GDM1 (cell line): ENCODE data around the gene ZSCAN1.

ENCODE experiments used
- DNase-seq: peaks from one replicate; lab custom pipeline; 2025; lab: John Stamatoyannopoulos, UW

The ZSCAN1 gene

DNA sequence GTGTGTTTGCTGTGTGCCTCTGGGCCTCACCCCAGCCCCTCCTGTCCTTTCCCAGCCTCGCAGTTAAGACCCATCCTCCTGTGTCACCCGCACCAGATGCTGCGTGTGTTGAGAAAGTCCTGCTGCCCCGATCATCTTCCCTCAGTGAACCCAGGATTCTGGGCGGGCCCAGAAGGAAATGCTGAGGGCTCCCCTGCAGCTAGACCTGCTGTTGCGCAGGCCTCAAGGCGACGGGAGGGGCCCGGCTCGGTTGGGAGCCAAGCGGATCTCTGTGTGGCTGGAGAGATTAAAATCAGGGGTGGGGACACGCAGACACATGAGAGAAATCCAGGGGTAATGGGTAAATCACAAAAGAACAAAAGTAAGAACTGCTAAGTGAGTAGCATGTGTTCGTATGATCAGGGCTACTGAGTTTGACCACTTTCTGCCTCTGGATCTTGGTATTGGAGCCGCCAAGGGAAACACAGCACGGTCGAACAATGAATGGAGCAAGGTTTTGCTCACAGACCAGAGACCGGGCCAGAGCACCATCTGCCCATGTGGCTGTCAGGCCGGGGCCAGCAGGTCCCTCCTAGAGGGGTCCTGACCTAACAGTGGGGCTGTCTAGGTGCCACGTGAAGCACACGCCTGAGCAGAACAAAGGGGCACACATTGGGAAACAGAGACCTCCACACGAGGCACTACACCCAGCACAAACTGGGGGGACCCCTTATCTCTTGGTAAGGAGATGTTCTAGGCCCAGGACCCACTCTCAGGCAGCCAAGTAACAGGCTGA, 7.1 kb downstream of the ZSCAN1 start:
- DNase-seq, result no peak

DNA sequence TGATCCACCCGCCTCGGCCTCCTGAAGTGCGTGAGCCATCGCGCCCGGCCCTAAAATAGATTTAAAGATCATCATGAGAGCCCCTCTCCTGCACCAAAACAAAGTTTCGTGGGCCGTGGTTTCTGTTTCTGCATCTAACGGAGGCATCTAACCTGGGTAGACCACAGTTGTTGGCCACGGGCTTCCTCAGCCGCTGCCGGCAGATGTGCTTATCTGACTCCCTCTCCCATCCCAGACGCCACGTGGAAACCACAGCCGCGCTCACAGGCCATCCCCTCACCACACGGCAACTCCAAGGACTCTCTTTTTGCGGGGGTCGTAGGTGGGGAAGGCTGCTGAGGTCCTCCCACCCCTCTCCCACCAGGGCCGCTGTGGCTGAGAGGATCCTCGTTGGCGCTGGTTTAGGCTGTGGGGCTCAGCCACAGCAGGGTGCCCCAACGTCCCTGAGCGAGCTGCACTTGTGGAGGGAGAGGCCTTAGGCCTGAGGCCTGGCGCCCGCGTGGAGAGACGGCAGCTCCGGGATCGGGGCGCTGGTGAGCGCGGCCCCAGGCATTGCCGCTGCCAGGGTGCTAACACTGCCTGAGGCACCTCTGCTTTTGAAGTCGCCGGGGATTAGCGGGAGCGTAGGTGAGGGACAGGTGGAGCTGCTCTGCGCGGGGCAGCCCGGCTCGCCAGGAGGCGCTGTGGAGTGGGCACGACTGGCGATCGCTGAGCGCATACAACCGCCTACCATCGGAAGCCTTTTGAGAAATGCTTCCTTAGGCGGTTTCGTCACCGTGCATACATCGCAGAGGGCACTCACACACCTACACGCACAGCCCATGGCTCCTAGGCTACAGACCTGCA, 8.9 kb downstream of the ZSCAN1 start:
- DNase-seq, result no peak

DNA sequence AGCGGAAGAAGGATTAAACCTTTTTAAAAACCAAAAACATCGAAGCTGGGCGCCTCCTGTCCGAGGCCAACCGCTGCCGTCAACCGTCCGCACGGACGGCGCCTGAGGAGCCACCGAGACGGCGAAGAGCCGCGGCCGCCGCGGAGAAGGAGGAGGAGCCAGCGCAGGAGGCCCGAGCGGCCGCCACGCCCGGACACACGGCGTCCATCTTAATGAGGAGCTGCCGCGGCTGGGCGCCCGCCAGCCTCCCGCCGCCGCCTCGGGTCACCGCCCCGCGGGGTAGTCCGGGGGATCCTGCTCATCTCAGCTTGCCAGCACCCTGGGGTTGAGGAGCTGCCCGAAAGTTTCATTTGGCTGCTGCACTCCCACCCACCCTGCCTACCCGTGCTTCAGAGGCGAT, 10.6 kb downstream of the ZSCAN1 start:
- no peak for DNase-seq

DNA sequence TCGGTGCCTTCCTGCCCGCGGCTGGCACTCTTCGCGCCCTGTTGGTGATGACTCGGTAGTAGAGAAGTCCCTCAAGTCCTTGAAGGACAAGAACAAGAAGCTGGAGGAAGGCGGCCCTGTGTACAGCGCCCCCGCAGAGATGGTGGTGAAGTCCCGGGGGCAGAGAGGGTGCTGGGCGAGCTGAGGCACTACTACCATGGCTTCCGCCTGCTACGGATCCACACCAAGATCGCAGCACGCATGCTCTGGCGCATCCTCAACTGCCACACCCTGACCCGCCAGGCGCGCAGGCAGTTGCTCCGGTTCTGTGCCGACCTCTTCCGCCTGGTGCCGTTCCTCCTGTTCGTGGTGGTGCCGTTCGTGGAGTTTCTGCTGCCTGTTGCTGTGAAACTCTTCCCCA, 11.1 kb downstream of the ZSCAN1 start:
- DNase-seq, result no peak

DNA sequence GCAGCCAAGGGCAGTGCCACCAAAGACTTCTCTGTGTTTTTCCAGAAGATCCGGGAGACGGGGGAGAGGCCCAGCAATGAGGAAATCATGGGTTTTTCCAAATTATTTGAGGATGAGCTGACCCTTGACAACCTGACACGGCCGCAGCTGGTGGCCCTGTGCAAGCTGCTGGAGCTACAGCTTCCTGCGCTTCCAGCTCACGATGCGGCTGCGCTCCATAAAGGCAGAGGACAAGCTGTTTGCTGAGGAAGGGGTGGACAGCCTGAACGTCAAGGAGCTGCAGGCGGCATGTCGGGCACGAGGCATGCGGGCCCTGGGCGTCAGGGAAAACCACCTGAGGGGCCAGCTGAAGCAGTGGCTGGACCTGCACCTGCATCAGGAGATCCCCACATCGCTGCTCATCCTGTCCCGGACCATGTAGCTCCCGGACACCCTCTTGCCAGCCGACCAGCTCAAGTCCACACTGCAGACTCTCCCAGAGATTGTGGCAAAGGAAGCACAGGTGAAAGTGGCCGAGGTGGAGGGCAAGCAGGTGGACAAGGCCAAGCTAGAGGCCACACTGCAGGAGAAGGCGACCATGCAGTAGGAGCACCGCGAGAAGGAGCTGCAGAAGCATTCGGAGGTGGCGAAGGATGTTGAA, 11.7 kb downstream of the ZSCAN1 start:
- DNase-seq, result no peak

DNA sequence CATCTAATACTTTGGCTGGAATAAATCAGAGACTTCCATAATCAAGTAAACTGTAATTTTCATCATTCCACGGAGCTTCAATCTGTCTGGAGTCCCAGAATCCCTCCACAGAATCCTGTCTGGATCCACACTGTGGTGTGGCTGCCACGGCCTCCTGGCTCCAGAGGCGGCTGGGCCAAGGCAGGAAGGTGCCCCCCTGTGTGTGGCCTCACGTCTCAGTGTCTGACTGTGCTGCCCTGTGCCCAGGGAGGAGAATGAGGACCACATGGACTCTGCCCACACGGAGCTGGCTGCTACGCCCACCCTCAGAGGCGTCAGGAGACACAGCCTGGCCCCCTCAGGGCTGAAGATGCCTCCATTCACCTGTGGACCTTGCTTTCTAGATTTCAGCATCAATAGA, 13.0 kb downstream of the ZSCAN1 start:
- DNase-seq, result no peak

DNA sequence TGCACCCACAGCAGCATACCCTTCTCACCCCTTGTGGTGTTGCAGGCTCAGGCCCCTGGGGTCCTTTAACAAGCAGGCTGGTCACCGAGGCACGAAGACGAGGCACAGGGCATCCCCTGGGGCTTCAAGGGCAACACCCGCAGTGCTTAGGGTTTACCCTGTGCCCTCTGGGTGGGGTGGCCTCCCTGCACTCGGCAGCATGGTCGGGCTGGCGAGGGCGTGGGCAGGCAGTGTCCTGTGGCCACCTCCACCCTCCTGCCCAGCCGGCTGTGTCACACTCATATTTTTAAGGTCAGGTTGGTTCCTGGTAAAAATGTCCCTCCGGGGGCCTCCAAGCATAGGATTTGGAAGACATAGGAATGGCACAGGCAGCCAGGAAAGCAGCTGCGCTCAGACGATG, 13.8 kb downstream of the ZSCAN1 start:
- no peak for DNase-seq

DNA sequence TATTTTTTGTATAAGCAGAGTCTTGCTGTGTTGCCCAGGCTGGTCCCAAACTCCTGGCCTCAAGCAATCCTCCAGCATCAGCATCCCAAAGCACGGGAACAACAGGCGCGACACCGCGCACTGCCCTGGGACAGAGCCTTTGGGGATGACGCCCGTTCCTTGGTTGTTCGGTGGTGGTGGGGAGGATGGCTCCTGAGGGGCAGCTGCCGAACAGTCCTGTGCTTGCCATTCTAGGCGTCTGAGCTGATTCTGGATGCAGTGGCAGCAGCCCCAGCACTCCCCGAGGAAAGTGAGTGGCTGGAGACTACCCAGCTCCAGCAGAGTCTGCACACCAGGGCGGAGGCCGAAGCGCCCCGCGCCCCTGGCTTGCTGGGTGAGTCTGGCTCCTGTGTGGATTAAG, 18.4 kb downstream of the ZSCAN1 start:
- no peak for DNase-seq

DNA sequence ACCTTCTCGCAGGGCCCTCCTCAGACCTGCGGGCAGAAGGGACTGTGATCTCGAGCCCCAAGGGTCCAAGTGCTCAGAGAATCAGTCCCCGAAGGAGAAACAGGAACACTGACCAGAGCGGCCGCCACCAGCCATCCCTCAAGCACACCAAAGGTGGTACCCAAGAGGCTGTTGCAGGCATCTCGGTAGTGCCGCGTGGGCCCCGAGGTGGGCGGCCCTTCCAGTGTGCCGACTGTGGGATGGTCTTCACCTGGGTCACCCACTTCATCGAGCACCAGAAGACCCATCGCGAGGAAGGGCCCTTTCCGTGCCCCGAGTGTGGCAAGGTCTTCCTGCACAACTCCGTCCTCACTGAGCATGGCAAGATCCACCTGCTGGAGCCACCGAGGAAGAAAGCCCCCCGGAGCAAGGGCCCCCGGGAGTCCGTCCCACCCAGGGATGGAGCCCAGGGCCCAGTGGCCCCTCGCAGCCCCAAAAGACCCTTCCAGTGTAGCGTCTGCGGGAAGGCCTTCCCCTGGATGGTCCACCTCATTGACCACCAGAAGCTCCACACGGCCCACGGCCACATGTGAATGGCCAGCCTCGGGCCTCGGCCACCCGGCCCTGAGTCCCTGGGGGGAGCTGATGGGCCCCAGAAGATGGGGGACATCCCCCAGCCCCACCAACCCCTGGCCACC, 19.8 kb downstream of the ZSCAN1 start:
- no peak for DNase-seq

DNA sequence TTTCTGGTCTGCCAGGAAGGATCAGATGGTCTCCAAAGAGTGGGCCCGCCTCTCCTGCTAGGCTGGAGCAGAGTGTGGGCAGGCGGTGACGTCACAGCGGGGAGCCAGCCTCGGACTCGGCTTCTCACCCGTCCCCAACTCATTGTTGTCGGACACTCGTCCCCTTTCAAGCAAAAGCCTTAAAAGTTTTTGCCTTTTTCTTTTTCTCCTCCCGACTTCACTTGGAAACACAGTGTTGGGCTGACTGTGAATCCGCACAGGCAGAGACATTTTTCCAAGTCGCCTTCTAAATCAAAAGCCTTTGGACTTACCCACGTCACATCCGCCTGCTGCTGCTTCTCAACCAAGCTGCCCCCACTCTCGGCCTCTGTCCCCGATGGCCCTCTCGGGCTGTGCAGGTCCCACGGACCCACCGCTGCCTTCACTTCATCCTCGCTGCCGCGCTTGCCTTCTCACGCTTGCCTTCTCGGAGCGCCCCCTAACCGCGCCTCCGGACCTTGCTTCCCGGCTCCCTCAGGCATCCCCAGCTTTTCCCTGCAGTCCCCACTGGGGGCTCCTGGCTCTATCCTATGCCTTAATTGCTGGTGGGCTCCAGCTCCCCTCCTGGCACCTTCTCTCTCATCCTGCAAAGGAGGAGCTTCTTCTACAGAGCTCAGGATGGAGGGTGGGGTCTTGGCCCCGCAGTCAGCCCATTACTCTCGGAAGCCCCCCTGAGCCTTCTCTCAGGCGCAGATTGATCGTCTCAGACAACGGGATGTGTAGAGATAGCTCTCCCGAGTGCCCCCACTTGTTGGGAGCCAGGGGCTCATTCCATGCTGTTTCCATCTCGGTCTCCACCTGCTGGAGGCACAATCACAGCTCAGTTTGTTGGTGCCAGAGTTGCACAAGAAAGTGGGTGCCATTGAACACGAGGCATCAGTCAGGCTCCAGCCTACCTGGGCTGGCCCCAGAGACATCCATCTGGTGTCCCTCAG, 21.4 kb downstream of the ZSCAN1 start:
- no peak for DNase-seq

DNA sequence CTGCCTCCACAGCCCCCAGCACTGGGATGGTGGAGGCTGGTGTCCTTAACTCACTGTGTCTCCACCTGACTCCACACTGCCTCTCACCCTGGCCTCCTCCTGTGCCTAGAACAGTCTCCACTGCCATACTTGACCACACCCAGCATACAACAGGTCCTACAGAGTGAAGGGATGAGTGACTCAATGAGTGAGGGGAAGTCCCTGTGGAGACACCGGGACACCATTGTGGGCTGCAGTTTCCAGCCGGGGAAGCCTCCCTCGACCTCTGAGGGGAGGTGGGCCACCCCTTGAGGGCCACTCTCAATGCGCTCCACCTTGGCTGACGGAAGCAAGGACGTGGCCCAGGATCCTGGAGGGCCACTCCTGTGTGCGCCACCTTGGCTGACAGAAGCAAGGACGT, 22.4 kb downstream of the ZSCAN1 start:
- DNase-seq, result no peak

DNA sequence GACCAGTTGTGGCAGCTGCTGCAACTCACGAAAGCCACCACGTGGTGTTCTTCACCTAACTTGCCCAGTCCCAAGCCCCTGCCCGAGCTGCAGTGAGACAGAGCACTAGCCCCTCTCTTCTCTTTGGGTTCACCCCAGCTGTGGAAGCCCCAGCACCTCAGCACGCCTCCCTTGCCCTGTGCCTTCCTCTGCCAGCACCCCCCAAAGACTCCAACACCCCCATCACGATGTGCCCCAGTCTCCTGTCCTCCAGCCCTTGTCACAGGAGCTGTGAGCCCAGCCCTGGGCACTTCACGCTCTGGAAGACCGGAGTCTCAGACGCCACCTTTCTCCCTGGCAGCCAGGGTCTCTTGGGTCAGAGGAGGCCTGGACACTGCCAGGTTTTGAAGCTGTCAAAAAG, 23.0 kb downstream of the ZSCAN1 start:
- no peak for DNase-seq

DNA sequence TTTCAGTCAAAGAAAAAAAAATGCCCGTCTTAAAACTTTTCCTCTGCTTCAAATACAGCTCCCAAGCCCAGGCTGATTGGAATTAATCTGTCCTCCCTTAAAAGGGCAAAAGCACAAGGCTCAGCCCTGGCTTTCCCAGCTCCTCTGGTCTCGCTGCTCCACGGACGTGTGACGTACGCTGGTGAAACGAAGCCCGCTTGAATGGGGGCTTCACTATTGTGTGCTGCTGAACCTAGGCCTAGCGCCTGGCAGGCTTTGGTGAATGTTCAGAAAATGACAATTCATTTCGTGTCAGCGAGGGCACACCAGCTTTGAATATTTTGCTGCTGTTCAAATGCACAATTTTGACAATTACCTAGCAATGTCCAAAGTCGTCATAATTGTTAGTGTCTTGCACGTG, 24.6 kb downstream of the ZSCAN1 start:
- no peak for DNase-seq

DNA sequence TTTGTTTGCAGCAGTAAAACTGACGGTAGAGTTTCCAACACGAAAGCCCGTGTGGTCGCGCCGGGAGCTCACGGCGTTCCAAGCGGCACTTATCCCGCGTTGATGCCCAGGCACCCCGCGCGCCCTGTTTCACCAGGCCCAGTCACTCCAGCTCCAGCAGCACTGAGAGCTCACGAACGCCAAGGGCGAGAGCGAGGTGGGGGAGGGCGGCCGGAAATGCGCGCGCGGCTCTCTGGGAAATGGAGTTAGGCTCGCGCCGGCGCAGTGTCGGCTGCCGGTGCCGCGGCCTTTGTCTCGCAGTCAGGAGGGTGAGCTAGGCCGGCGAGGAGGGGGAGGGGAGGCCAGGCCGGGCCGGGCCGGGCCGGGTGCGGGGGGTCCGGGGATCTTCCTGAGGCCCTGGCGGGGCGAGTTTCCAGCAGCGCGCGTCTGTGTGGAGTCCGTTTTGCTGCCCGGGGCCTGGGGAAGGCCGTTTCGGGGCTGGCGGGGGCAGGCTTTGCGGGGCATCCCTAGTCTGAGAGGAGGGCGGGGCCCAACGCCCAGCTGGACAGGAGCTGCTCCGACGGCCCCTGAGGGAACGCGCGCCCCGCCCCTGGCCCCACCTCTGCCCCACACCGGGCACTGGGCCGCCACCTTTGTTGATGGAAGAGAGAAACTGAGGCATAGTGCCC, 25.3 kb downstream of the ZSCAN1 start, which contains the start of gene ZNF135:
Gene ZNF135 (plus strand): TSS at position 280 of the 668 bp plus-strand sequence. CDS start 721 bp downstream, outside the sequence.
- no peak for DNase-seq

DNA sequence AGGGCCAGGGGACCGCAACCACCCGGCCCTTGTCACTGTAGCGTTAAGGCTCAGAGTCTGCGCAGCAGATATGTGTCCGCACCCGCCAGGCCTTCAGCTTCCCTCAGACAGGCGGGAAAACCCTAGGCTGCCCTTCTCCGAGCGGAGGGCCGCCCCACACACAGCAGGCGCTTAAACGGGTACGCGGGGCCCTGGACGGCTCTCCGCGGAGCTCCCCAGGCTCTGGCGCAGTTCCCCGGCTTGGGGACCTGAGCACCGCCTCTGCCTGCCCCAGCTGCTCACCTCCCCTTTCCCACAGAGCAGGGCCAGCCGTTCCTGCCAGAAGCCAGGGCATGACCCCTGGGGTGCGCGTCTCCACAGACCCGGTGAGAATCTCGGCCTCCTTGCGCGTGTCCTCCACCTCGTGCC, 25.9 kb downstream of the ZSCAN1 start:
- DNase-seq, result no peak

DNA sequence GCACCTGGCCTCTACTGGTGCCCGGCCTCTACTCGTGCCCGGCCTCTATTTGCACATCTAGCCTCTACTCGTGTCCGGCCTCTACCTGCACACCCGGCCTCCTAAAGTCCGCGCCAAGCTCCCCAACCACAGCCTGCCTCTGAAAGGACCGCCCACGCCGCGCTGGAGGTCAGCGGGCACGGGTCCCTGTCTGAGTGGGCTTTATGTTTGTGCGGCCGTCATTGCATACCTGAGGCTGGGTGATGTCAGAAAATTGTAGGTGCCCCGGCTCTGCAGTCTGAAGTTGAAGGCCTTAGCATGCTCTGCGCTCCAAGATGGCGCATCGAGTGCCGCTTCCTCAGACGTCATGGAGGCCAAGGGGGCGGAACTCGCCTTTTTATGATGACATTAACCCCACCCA, 26.4 kb downstream of the ZSCAN1 start:
- no peak for DNase-seq

DNA sequence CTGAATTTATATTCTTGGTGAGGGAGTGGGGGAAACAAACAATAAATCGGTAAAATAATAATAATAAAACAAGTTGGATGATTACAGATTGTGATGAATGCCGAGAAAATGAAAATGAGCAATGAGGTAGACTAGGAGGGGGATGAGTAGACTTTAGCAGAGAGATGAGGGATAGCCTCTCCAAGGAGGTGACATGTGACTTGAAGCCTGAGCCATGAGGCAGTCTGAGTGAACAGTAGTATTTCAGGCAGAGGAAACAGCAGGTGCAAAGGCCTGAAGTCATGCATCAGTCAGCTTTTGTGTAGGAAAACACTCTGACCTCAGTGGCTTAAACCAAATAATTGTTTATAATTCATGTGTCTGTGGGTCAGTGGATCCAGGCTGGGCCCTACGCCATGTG, 29.9 kb downstream of the ZSCAN1 start:
- no peak for DNase-seq

DNA sequence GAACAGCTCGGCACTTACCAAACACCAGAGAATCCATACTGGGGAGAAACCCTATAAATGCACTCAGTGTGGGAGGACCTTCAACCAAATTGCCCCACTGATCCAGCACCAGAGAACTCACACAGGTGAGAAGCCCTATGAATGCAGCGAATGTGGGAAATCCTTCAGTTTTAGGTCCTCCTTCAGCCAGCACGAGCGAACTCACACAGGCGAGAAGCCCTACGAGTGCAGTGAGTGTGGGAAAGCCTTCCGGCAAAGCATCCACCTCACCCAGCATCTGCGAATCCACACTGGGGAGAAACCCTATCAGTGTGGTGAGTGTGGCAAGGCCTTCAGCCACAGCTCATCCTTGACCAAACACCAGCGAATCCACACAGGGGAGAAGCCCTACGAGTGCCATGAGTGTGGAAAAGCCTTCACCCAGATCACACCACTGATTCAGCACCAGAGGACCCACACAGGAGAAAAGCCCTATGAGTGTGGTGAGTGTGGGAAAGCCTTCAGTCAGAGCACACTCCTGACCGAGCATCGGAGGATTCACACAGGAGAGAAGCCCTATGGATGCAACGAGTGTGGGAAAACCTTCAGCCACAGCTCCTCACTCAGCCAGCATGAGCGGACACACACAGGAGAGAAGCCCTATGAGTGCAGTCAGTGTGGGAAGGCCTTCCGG, 33.6 kb downstream of the ZSCAN1 start:
- no peak for DNase-seq

DNA sequence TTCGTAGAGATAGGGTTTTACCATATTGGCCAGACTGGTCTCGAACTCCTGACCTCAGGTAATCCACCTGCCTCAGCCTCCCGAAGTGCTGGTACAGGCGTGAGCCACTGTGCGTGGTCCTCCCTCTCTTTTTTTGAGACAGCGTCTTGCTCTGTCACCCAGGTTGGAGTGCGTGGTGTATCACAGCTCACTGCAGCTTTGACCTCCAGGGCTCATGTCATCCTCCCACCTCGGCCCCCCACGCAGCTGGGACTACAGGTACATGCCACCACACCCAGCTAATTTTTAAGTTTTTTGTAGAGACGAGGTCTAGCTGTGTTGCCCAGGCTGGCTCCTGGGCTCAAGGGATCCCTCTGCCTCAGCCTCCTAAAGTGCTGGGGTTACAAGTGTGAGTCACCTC, 46.0 kb downstream of the ZSCAN1 start:
- no peak for DNase-seq

DNA sequence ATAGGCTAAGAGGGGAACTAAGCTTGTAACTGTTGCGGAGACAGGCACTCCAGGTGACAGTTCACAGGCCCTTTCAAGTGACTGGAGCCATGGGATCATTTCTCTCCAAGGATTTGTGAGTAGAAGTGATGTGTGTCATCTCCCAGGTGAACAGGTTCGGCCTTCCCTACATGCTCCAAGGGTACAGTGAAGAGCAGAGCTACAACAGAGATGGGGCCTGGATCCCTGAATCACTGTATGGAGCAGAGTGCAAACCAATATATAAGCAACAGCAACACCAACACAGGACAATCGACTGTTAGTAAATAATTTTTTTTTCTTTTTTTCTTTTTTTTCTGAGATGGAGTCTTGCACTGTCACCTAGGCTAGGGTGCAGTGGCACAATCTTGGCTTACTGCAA, 49.2 kb downstream of the ZSCAN1 start:
- DNase-seq, result no peak
